Esophagus muscularis mucosa (tissue), 4 donors: ENCODE data around the gene SEMA6C. TPM values are rescaled to one million over a fixed set of nuclear protein-coding genes. Genes with fewer than 3 reads are reported as not detected.
"Not testable (repeated sequence)": the region's sequence is repeated elsewhere in the genome, so short reads cannot be mapped to it uniquely, and the experiment has no call there.

Source experiments
- DNase-seq: peaks from one replicate; pipeline ENCODE4 v3.0.0-alpha.2; 2017; ENCODE audit errors: extremely low spot score
- H3K27ac ChIP-seq, 4 donors: fragments of 200-600 bp; sonication (generic); replicated peaks in 1 of 4; 1 replicate in 3 of 4; 2 replicates in 1 of 4; pipeline ENCODE4 v1.5.1; 2016 to 2019; ENCODE audit warnings: mild to moderate bottlenecking in 1 of 4
- H3K27me3 ChIP-seq, 4 donors: fragments of 200-600 bp; sonication (generic); one replicate each; pipeline versions ENCODE4 v1.5.1 to v1.6.0; 2016 to 2019
- H3K36me3 ChIP-seq, 4 donors: fragments of 200-600 bp; sonication (generic); one replicate each; pipeline ENCODE4 v1.5.1; 2016 to 2019
- H3K4me1 ChIP-seq, 4 donors: fragments of 200-600 bp; sonication (generic); one replicate each; pipeline ENCODE4 v1.5.1; 2016 to 2019
- H3K4me3 ChIP-seq, 4 donors: fragments of 200-600 bp; sonication (generic); 1 replicate in 2 of 4; 2 replicates in 2 of 4; pipeline ENCODE4 v1.5.1; 2016 to 2019; ENCODE audit warnings: mild to moderate bottlenecking in 4 of 4, moderate library complexity in 1 of 4
- H3K9me3 ChIP-seq, 4 donors: fragments of 200-600 bp; sonication (generic); 1 replicate in 3 of 4; 2 replicates in 1 of 4; pipeline ENCODE4 v1.5.1; 2016 to 2019
- EP300 ChIP-seq: sonication (generic); formaldehyde crosslinking; IDR thresholded peaks from one replicate; pipeline ENCODE4 v1.6.1; 2017; ENCODE audit warnings: antibody characterized with exemption
- POLR2A ChIP-seq: fragments of 450-650 bp; IDR thresholded peaks from one replicate; pipeline ENCODE4 v1.6.1; 2017; ENCODE audit warnings: antibody characterized with exemption, moderate library complexity, mild to moderate bottlenecking, low read depth
- POLR2AphosphoS5 ChIP-seq, 2 donors: sonication (generic); formaldehyde crosslinking; IDR thresholded peaks; one replicate each; pipeline ENCODE4 v1.6.1; 2017; ENCODE audit warnings: antibody characterized with exemption in 2 of 2
- WGBS: methylation state at CpG from one replicate; pipeline ENCODE4 v1.1.5; 2018; 5-methylcytosine and 5-hydroxymethylcytosine counted together
- intact Hi-C: fragments of 100-400 bp; cut with DNase I; formaldehyde crosslinking; loops from one replicate; pipeline ENCODE4 v1.15.1; 2023
- total RNA-seq, 4 donors: library from RNA; depleted of rRNA; stranded (reverse); fragments of >200 nt; gene quantifications; one replicate each; pipeline versions ENCODE4 v1.1.0 to v1.2.1, GENCODE V29; 2016
- TF ChIP-seq, protein P1 (sequence below), 3 experiments: fragments of 200-600 bp in 2 of 3; fragments of 450-650 bp in 1 of 3; sonication (generic) in 2 of 3; IDR thresholded peaks; one replicate each; pipeline ENCODE4 v1.5.1; 2017 to 2019; ENCODE audit warnings: antibody characterized with exemption in 3 of 3, mild to moderate bottlenecking in 2 of 3, moderate library complexity in 1 of 3

SEMA6C gene, protein sequence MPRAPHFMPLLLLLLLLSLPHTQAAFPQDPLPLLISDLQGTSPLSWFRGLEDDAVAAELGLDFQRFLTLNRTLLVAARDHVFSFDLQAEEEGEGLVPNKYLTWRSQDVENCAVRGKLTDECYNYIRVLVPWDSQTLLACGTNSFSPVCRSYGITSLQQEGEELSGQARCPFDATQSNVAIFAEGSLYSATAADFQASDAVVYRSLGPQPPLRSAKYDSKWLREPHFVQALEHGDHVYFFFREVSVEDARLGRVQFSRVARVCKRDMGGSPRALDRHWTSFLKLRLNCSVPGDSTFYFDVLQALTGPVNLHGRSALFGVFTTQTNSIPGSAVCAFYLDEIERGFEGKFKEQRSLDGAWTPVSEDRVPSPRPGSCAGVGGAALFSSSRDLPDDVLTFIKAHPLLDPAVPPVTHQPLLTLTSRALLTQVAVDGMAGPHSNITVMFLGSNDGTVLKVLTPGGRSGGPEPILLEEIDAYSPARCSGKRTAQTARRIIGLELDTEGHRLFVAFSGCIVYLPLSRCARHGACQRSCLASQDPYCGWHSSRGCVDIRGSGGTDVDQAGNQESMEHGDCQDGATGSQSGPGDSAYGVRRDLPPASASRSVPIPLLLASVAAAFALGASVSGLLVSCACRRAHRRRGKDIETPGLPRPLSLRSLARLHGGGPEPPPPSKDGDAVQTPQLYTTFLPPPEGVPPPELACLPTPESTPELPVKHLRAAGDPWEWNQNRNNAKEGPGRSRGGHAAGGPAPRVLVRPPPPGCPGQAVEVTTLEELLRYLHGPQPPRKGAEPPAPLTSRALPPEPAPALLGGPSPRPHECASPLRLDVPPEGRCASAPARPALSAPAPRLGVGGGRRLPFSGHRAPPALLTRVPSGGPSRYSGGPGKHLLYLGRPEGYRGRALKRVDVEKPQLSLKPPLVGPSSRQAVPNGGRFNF
- 10 to 100 TPM in 1 of 4 donors, 1 to 10 TPM in 3; 5.3 to 12.2 (median 7.3) TPM for total RNA-seq

DNA sequence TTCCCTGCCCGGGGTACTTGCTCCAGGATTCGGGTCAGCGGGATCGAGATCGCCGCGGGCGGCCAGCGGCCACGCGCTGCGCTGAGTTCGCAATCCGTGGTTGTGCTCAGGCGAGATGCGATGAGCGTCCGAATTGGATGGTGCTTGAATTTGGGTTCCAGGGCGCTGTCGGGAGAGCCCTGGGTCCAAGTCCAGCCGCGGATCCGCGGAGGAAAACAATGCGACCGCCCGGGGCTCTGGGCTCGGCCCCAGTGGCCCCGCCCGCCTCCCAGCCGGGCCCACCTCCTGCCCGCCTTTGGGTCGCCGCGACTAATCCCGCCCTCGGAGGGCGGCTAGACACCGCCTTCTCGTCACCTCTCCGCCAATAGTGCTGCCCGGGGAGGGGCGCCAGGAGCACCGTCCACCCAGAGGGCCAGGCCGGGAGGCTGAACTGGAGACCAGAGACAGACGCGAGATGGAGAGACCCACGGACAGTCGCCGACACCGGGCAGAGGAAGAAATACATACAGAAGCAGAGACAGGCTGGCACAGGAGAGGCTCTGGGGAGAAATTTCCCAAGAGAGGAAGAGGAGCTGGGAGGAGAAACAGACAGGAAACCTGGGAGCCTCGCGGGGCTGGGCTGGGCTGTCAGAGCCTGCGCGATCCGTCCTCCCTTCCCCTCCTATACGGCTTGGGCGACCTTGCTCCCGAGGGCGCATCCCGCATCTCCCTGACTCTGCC, at the start of gene SEMA6C:
SEMA6C (minus strand) TSS at position 220 of the 720 bp plus-strand sequence. CDS start 4,010 bp downstream, outside the sequence.
- Histone ChIP-seq H3K36me3 (peaks cover 0 to 7% (median 1%) of the 10 kb centered on the region in 4 donors), H3K4me3 (peak within 1 kb of the TSS; percentile 67 to 88 (median 72)), H3K27ac (peak within 1 kb of the TSS; percentile 84 to 89 (median 87)), H3K27me3 (no peaks in the 10 kb centered on the region), H3K4me1 (peaks cover 41 to 54% (median 49%) of the 10 kb centered on the region in 4 donors), H3K9me3 (no peaks in the 10 kb centered on the region)
- under 1% methylated on average over 20 of the region's 61 CpGs for WGBS
- intact Hi-C loops, result no loop called here
- peak; percentile 96 for DNase-seq
- TF ChIP-seq POLR2AphosphoS5 (IDR thresholded peaks at IDR 0.05) (peak; percentile 92 to 94), EP300 (no peak), POLR2A (peak; percentile 56)
- TF ChIP-seq, protein P1, sequence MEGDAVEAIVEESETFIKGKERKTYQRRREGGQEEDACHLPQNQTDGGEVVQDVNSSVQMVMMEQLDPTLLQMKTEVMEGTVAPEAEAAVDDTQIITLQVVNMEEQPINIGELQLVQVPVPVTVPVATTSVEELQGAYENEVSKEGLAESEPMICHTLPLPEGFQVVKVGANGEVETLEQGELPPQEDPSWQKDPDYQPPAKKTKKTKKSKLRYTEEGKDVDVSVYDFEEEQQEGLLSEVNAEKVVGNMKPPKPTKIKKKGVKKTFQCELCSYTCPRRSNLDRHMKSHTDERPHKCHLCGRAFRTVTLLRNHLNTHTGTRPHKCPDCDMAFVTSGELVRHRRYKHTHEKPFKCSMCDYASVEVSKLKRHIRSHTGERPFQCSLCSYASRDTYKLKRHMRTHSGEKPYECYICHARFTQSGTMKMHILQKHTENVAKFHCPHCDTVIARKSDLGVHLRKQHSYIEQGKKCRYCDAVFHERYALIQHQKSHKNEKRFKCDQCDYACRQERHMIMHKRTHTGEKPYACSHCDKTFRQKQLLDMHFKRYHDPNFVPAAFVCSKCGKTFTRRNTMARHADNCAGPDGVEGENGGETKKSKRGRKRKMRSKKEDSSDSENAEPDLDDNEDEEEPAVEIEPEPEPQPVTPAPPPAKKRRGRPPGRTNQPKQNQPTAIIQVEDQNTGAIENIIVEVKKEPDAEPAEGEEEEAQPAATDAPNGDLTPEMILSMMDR (IDR thresholded peaks at IDR 0.05), result no peak

DNA sequence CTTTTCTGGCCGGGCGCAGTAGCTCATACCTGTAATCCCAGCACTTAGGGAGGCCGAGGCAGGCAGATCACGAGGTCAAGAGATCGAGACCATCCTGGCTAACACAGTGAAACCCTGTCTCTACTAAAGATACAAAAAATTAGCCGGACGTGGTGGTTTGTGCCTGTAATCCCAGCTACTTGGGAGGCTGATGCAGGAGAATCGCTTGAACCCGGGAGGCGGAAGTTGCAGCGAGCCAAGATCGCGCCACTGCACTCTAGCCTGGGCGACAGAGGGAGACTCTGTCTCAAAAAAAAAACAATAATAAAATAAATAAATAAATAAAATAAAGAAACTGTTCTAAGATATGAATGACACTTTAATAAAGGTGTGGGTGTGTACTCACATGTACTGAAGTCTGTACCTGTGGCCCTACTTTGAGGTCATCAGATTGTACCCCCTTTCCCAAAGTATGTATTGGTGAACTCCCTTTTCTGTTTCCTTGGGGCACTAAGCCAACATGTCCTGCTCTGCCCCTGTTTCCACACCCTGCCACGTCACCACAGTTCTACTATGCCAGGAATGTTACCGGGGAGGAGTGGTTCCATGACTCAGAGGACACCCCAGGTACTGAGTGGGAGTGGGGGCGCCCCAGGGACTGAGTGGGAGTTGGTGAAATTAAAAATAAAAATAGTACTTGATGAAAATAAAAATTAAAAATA, 48.6 kb upstream of the SEMA6C start:
- Histone ChIP-seq H3K27ac (peak overlapping the region in 2 of 4 donors; percentile 69 to 95), H3K4me3 (peak overlapping the region in 1 of 4 donors; percentile 39), H3K4me1 (peaks cover 21 to 45% (median 35%) of the 10 kb centered on the region in 4 donors)
- TF ChIP-seq POLR2AphosphoS5 (IDR thresholded peaks at IDR 0.05), result peak; percentile 42 to 63
- WGBS, result 78% methylated on average over 17 of the region's 17 CpGs
- intact Hi-C loops, H3K27me3 ChIP-seq, DNase-seq, H3K9me3 ChIP-seq, H3K36me3 ChIP-seq: not testable (repeated sequence)

DNA sequence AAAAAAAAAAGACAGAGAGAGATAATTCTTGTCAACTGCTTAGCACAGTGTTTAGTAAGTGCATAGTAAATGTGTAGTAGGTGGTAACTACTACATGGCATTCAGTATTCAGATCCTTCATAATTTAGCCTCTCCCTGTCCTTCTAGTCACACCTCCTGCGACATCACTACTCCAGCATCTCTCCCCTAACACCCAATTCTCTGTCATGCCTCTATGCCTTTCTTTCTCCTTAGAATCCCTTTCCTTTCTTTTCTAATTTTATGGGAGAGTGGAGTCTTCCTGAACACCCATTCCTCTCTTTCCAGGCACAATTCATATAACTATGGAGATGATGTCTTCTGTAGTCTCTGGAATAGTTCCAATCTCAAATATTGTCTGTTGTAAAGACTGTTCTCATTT, 47.4 kb upstream of the SEMA6C start:
- intact Hi-C loops, result no loop called here

DNA sequence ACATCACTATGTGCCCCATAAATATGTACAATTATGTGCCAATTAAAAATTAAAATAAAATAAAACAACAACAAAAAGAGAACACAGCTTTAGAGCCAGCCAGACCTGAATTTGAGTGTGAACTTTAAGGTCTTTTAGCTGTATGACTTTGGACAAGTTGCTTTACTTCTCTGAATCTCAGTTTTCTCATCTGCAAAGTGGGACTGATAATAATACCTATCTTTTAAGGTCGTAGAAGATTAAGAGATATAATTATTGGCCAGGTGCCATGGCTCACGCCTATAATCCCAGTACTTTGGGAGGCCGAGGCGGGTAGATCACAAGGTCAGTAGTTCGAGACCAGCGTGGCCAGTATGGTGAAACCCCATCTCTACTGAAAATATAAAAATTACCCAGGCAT, 46.9 kb upstream of the SEMA6C start:
- Histone ChIP-seq H3K4me1 (peaks cover 26 to 49% (median 39%) of the 10 kb centered on the region in 4 donors), H3K4me3 (no peak overlapping the region), H3K36me3 (no peaks in the 10 kb centered on the region), H3K27ac (no peak overlapping the region), H3K27me3 (no peaks in the 10 kb centered on the region), H3K9me3 (no peaks in the 10 kb centered on the region)
- no peak for TF ChIP-seq EP300
- TF ChIP-seq, protein P1 (IDR thresholded peaks at IDR 0.05), result no peak
- intact Hi-C loops, result no loop called here
- no peak for DNase-seq
- 72% methylated on average over 6 of the region's 6 CpGs for WGBS

More for the DNA sequence above, 47.4 kb upstream of the SEMA6C start:
- Histone ChIP-seq H3K36me3 (no peaks in the 10 kb centered on the region), H3K27me3 (no peaks in the 10 kb centered on the region), H3K9me3 (no peaks in the 10 kb centered on the region), H3K27ac (no peak overlapping the region), H3K4me3 (no peak overlapping the region), H3K4me1 (peaks cover 20 to 43% (median 34%) of the 10 kb centered on the region in 4 donors)
- DNase-seq, result no peak
- WGBS, result 88% methylated on average over 1 of the region's 1 CpG
- TF ChIP-seq, protein P1 (IDR thresholded peaks at IDR 0.05), result no peak
- TF ChIP-seq POLR2AphosphoS5 (IDR thresholded peaks at IDR 0.05) (no peak), POLR2A (no peak), EP300 (no peak)
